HG03095 (cell line): ENCODE data around the gene CDH6.
"Not testable (repeated sequence)": the region's sequence is repeated elsewhere in the genome, so short reads cannot be mapped to it uniquely, and the experiment has no call there.

Experiments
- ATAC-seq: cut with Tn5 transposase; IDR thresholded peaks from one replicate; pipeline ENCODE4 v1.9.1; 2021; ENCODE audit warnings: moderate library complexity; ENCODE audit not compliant: unreplicated experiment

Gene CDH6

GRCh38 chr5:31322946-31323345, 129.5 kb downstream of the CDH6 start:
- ATAC-seq, result no peak

- ATAC-seq, result no peak
Measured at GRCh38 chr5:31324842-31325241, 131.4 kb downstream of the CDH6 start.

GRCh38 chr5:31328040-31328733, 134.7 kb downstream of the CDH6 start:
- ATAC-seq, result no peak

GRCh38 chr5:31329715-31330114, 136.2 kb downstream of the CDH6 start:
- ATAC-seq, result no peak

GRCh38 chr5:31332160-31332559, 138.7 kb downstream of the CDH6 start:
- no peak for ATAC-seq

- no peak for ATAC-seq
Measured at GRCh38 chr5:31333475-31333874, 140.0 kb downstream of the CDH6 start.

- ATAC-seq, result no peak
Measured at GRCh38 chr5:31334061-31334860, 140.8 kb downstream of the CDH6 start.

GRCh38 chr5:31335456-31335855, 142.0 kb downstream of the CDH6 start:
- no peak for ATAC-seq

GRCh38 chr5:31343946-31344345, 150.5 kb downstream of the CDH6 start:
- no peak for ATAC-seq

GRCh38 chr5:31346896-31347551, 153.5 kb downstream of the CDH6 start:
- no peak for ATAC-seq

GRCh38 chr5:31347552-31347905, 154.0 kb downstream of the CDH6 start:
- no peak for ATAC-seq

- ATAC-seq, result no peak
Measured at GRCh38 chr5:31350395-31350794, 156.9 kb downstream of the CDH6 start.

GRCh38 chr5:31355337-31355736, 161.9 kb downstream of the CDH6 start:
- no peak for ATAC-seq

GRCh38 chr5:31357038-31357437, 163.6 kb downstream of the CDH6 start:
- no peak for ATAC-seq

GRCh38 chr5:31359839-31360238, 166.4 kb downstream of the CDH6 start:
- ATAC-seq, result no peak

GRCh38 chr5:31361234-31361633, 167.7 kb downstream of the CDH6 start:
- ATAC-seq, result no peak

- ATAC-seq, result not testable (repeated sequence)
Measured at GRCh38 chr5:31361704-31362528, 168.4 kb downstream of the CDH6 start.

GRCh38 chr5:31362529-31362900, 169.0 kb downstream of the CDH6 start:
- ATAC-seq, result no peak

- no peak for ATAC-seq
Measured at GRCh38 chr5:31362931-31363568, 169.6 kb downstream of the CDH6 start.

- ATAC-seq, result no peak
Measured at GRCh38 chr5:31364881-31365636, 171.6 kb downstream of the CDH6 start.
